HCT116 (cell line): ENCODE measurements around the gene NFASC. TPM values are rescaled to one million over a fixed set of nuclear protein-coding genes. Genes with fewer than 3 reads are reported as not detected.

Experiments used
- ATAC-seq: fragments of 200-7000 bp; cut with Tn5 transposase; 2 replicates; pipeline ENCODE4 v1.9.1; 2020; ENCODE audit warnings: mild to moderate bottlenecking, moderate library complexity
- BruUV-seq: library from RNA; stranded (reverse); fragments of 400-500 nt; replicated peaks from 2 replicates; lab custom pipeline; 2021; lab: Mats Ljungman, UMichigan
- CTCF ChIA-PET: fragments of 300-600 bp; sonication (Branson Sonifier 250); formaldehyde crosslinking; loops from one replicate; lab custom pipeline; 2021; ENCODE audit warnings: antibody characterized with exemption; lab: Charles Lee
- POLR2A ChIA-PET: fragments of 300-600, 350-600 bp; sonication (Branson Sonifier 250); formaldehyde crosslinking; loops from one replicate; lab custom pipeline; 2021; ENCODE audit warnings: antibody characterized with exemption; lab: Charles Lee
- RAD21 ChIA-PET, 2 experiments: fragments of 300-600 bp; sonication (Branson Sonifier 250); formaldehyde crosslinking; loops; one replicate each; lab custom pipeline; 2023; ENCODE audit warnings: low total read pairs in 2 of 2; ENCODE audit not compliant: uncharacterized antibody in 2 of 2, unreplicated experiment in 2 of 2, low non-redundant PET in 1 of 2; lab: Charles Lee
- DNase-seq: peaks from one replicate; pipeline ENCODE4 v3.0.0-alpha.2; 2010; ENCODE audit warnings: low read depth, low spot score
- H2AFZ ChIP-seq: fragments of 200-600 bp; shearing (Covaris generic), sonication (generic); 2 replicates; pipeline ENCODE4 v1.6.1; 2017; ENCODE audit warnings: low read depth, mixed run types, mixed read lengths, antibody characterized with exemption, low read length; ENCODE audit not compliant: poor library complexity, severe bottlenecking
- H3K27ac ChIP-seq: 2 replicates; pipeline ENCODE4 v1.5.1; 2012; ENCODE audit warnings: low read depth, low read length
- H3K27me3 ChIP-seq: fragments of 200-600 bp; sonication (generic); 2 replicates; pipeline ENCODE4 v1.6.1; 2016; ENCODE audit warnings: mixed run types, low read length, mixed read lengths; ENCODE audit not compliant: insufficient read depth
- H3K36me3 ChIP-seq, 2 experiments: fragments of 200-500 bp in 1 of 2; fragments of 200-600 bp in 1 of 2; sonication (Bioruptor generic) in 1 of 2; sonication (generic) in 1 of 2; 2 replicates each; pipeline versions ENCODE4 v1.5.1 to v1.6.1; 2014 to 2016; ENCODE audit warnings: low read length in 2 of 2, inconsistent platforms in 1 of 2, mixed read lengths in 1 of 2, mixed run types in 1 of 2; ENCODE audit not compliant: insufficient read depth in 2 of 2, control insufficient read depth in 1 of 2
- H3K4me1 ChIP-seq, 2 experiments: fragments of 200-600 bp in 1 of 2; sonication (generic) in 1 of 2; 2 replicates each; pipeline versions ENCODE4 v1.5.1 to v1.6.1; 2012 to 2017; ENCODE audit warnings: low read length in 2 of 2, inconsistent platforms in 1 of 2, mild to moderate bottlenecking in 1 of 2, mixed read lengths in 1 of 2, mixed run types in 1 of 2, moderate library complexity in 1 of 2; ENCODE audit not compliant: insufficient read depth in 2 of 2, control insufficient read depth in 1 of 2
- H3K4me2 ChIP-seq: fragments of 200-600 bp; sonication (generic); 2 replicates; pipeline ENCODE4 v1.6.1; 2017; ENCODE audit warnings: mixed run types, low read length, mixed read lengths
- H3K4me3 ChIP-seq, 2 experiments: fragments of 200-600 bp in 1 of 2; sonication (generic) in 1 of 2; replicated peaks in 1 of 2; 2 replicates each; pipeline ENCODE4 v1.5.1; 2011 to 2016; ENCODE audit warnings: low read length in 2 of 2, control low read depth in 1 of 2, low read depth in 1 of 2, mild to moderate bottlenecking in 1 of 2, mixed read lengths in 1 of 2, mixed run types in 1 of 2
- H3K79me2 ChIP-seq: fragments of 200-600 bp; sonication (generic); 2 replicates; pipeline ENCODE4 v1.6.1; 2017; ENCODE audit warnings: mild to moderate bottlenecking, mixed run types, low read length, moderate library complexity, mixed read lengths; ENCODE audit not compliant: insufficient read depth
- H3K9ac ChIP-seq: fragments of 200-600 bp; sonication (generic); 2 replicates; pipeline ENCODE4 v1.6.1; 2016; ENCODE audit warnings: low read length, mixed read lengths
- H3K9me2 ChIP-seq: fragments of 200-600 bp; sonication (generic), shearing (Covaris generic); 2 replicates; pipeline ENCODE4 v1.6.1; 2017; ENCODE audit warnings: mixed run types, mild to moderate bottlenecking, moderate library complexity; ENCODE audit not compliant: insufficient read depth
- H3K9me3 ChIP-seq, 2 experiments: fragments of 200-500 bp in 1 of 2; fragments of 200-600 bp in 1 of 2; sonication (Bioruptor generic) in 1 of 2; sonication (generic) in 1 of 2; 2 replicates each; pipeline ENCODE4 v1.6.1; 2014 to 2017; ENCODE audit warnings: low read length in 2 of 2, mixed read lengths in 2 of 2, inconsistent platforms in 1 of 2, low read depth in 1 of 2, mild to moderate bottlenecking in 1 of 2, mixed run types in 1 of 2, moderate library complexity in 1 of 2; ENCODE audit not compliant: control insufficient read depth in 1 of 2, insufficient read depth in 1 of 2
- H4K20me1 ChIP-seq: fragments of 200-600 bp; sonication (generic), shearing (Covaris generic); 2 replicates; pipeline ENCODE4 v1.6.1; 2017; ENCODE audit warnings: mixed run types, mild to moderate bottlenecking, moderate library complexity; ENCODE audit not compliant: insufficient read depth
- CEBPB ChIP-seq: IDR thresholded peaks from 2 replicates; pipeline ENCODE4 v1.6.1; 2012; ENCODE audit warnings: low read depth
- EGR1 ChIP-seq: IDR thresholded peaks from 2 replicates; pipeline ENCODE4 v1.6.1; 2012; ENCODE audit warnings: low read depth
- ELF1 ChIP-seq: IDR thresholded peaks from 2 replicates; pipeline ENCODE4 v1.6.1; 2012; ENCODE audit warnings: low read depth, borderline replicate concordance
- FOSL1 ChIP-seq: IDR thresholded peaks from 2 replicates; pipeline ENCODE4 v1.6.1; 2012; ENCODE audit warnings: low read depth
- MAX ChIP-seq: IDR thresholded peaks from 2 replicates; pipeline ENCODE4 v1.6.1; 2012
- POLR2AphosphoS5 ChIP-seq: IDR thresholded peaks from 2 replicates; pipeline ENCODE4 v1.6.1; 2011; ENCODE audit warnings: mild to moderate bottlenecking, low read depth, low read length, moderate library complexity
- SRF ChIP-seq: IDR thresholded peaks from 2 replicates; pipeline ENCODE4 v1.6.1; 2012; ENCODE audit warnings: low read depth
- TCF7L2 ChIP-seq: IDR thresholded peaks from 2 replicates; pipeline ENCODE4 v1.7.0; 2011; ENCODE audit warnings: borderline replicate concordance, inconsistent platforms; ENCODE audit not compliant: insufficient read depth, insufficient read length; ENCODE audit errors: extremely low read depth
- YY1 ChIP-seq: IDR thresholded peaks from 2 replicates; pipeline ENCODE4 v1.6.1; 2011; ENCODE audit warnings: low read length, low read depth, moderate library complexity, mild to moderate bottlenecking; ENCODE audit not compliant: insufficient replicate concordance; ENCODE audit errors: extremely low read depth
- ZFX ChIP-seq: fragments of 450-650 bp; IDR thresholded peaks from 2 replicates; pipeline ENCODE4 v1.6.1; 2017
- intact Hi-C: fragments of 100-400 bp; cut with micrococcal nuclease; formaldehyde crosslinking; loops from 2 replicates; pipeline ENCODE4 v1.10.0; 2022
- total RNA-seq: library from RNA; stranded (reverse); gene quantifications from one replicate; pipeline ENCODE4 v1.2.1, GENCODE V29; 2021; ENCODE audit not compliant: unreplicated experiment
- TF ChIP-seq, protein P1 (sequence below): IDR thresholded peaks from 2 replicates; pipeline ENCODE4 v1.6.1; 2012; ENCODE audit warnings: low read depth

NFASC gene
- total RNA-seq, 1 experiment from 2014 or later = 0.57 TPM

GRCh38 chr1:204869097-204869496, 1.6 kb upstream of the NFASC start:
- CTCF ChIA-PET = no interaction called here
- POLR2A ChIA-PET = no interaction called here
- RAD21 ChIA-PET = no interaction called here

More at GRCh38 chr1:204869097-204869496, 1.6 kb upstream of the NFASC start:
- no peak overlapping the region for H2AFZ ChIP-seq
- no peaks in the 10 kb centered on the region for H3K36me3 ChIP-seq
- no peak overlapping the region for H3K9ac ChIP-seq
- no peak overlapping the region for H3K4me2 ChIP-seq
- H3K9me3 ChIP-seq = no peaks in the 10 kb centered on the region
- no peaks in the 10 kb centered on the region for H3K79me2 ChIP-seq
- no peak overlapping the region for H3K4me3 ChIP-seq
- H3K9me2 ChIP-seq = no peaks in the 10 kb centered on the region
- H4K20me1 ChIP-seq = no peaks in the 10 kb centered on the region
- peaks cover 31% of the 10 kb centered on the region for H3K27me3 ChIP-seq
- BruUV-seq = no TSS peak
- DNase-seq (no peak), ATAC-seq (no peak)
- TF ChIP-seq, protein P1, sequence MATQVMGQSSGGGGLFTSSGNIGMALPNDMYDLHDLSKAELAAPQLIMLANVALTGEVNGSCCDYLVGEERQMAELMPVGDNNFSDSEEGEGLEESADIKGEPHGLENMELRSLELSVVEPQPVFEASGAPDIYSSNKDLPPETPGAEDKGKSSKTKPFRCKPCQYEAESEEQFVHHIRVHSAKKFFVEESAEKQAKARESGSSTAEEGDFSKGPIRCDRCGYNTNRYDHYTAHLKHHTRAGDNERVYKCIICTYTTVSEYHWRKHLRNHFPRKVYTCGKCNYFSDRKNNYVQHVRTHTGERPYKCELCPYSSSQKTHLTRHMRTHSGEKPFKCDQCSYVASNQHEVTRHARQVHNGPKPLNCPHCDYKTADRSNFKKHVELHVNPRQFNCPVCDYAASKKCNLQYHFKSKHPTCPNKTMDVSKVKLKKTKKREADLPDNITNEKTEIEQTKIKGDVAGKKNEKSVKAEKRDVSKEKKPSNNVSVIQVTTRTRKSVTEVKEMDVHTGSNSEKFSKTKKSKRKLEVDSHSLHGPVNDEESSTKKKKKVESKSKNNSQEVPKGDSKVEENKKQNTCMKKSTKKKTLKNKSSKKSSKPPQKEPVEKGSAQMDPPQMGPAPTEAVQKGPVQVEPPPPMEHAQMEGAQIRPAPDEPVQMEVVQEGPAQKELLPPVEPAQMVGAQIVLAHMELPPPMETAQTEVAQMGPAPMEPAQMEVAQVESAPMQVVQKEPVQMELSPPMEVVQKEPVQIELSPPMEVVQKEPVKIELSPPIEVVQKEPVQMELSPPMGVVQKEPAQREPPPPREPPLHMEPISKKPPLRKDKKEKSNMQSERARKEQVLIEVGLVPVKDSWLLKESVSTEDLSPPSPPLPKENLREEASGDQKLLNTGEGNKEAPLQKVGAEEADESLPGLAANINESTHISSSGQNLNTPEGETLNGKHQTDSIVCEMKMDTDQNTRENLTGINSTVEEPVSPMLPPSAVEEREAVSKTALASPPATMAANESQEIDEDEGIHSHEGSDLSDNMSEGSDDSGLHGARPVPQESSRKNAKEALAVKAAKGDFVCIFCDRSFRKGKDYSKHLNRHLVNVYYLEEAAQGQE = no peak
- no peak for TF ChIP-seq TCF7L2
- no peak for TF ChIP-seq ELF1
- TF ChIP-seq YY1 = no peak
- TF ChIP-seq EGR1 = no peak
- TF ChIP-seq FOSL1 = no peak
- TF ChIP-seq ZFX = no peak
- no peak for TF ChIP-seq CEBPB
- no peak for TF ChIP-seq POLR2AphosphoS5
- no peak for TF ChIP-seq SRF
- no peak for TF ChIP-seq MAX
- no peaks in the 10 kb centered on the region for H3K4me1 ChIP-seq
- H3K27ac ChIP-seq = no peak overlapping the region
- intact Hi-C loops = no loop called here
